ENCODE data around the gene AMFR. TPM values are rescaled to one million over a fixed set of nuclear protein-coding genes. Genes with fewer than 3 reads are reported as not detected.
"Not testable (repeated sequence)": the region's sequence is repeated elsewhere in the genome, so short reads cannot be mapped to it uniquely, and the experiment has no call there.

AMFR gene
- polyA plus RNA-seq, 12 donors, result 25.9 to 909 (median 60.0) TPM

DNA sequence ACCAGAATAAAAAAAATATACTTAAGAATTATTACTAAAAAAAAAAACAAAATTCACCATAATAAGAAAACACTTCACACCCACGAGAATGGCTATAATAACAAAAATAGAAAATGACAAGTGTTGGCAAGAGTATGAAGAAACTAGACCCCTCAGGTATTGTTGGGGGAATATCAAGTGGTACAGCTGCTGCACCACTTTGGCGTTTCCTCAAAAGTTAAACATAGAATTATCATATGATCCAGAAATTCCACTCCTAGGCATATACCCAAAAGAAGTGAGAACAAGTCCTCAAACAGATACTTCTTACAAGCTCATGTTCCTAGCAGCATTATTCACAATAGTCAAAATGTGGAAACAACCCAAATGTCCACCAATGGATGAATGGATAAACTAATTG lies 26.3 kb downstream of the AMFR start:
- no peak for DNase-seq

GRCh38 chr16:56396724-56397123 lies 28.6 kb downstream of the AMFR start:
- DNase-seq, result not testable (repeated sequence)

DNA sequence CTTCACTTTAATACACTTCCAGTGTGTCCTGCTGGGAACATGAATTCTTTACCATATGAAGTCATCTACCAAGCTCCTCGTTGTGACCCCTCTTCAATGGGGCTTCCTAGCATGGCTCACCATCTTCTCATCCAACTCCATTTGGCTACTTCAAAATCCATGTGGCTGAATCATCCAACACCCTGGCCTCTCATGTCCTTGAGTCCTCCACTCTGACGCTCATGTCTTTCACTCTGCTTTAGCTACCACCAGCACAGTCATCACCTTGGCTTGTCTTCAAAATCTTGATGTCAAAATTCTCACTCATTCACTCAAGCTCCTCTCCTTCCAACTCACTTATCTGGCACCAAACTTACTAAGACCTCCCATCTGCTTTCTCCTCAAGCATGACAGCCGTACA lies 35.8 kb downstream of the AMFR start:
- DNase-seq, result no peak

DNA sequence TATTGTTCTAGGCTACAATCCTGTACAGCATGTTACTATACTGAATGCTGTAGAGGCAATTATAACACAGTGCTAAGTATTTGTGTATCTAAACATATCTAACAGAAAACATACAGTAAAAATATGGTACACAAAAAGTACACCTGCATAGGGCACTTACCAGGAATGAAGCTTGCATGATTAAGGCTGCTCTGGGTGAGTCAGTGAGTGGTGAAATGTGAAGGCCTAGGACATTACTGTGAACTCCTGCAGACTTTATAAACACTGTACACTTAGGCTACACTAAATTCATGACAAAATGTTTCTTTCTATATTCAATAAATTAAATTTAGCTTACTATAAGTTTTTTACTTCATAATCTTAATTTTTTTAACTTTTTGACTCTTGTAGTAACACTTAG lies 37.1 kb downstream of the AMFR start:
- no peak for DNase-seq

DNA sequence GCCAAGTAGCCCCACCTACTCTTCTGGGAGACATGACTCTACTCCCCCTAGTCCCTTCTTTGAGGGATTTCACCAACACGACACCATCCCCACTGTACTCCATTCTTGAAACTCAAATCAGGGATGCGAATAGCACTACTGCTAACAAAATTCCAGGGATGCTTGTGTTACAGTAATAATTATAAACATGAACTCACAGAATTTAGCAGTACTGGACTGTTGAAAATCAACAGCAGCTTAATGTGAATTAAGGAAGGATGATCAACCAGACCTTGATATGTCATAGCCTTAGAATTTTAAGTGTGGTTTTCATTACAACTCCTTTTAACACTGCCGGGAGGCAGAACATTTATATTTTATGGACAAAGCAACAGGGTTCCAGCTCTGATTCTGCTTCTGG lies 37.9 kb downstream of the AMFR start:
- no peak for DNase-seq

DNA sequence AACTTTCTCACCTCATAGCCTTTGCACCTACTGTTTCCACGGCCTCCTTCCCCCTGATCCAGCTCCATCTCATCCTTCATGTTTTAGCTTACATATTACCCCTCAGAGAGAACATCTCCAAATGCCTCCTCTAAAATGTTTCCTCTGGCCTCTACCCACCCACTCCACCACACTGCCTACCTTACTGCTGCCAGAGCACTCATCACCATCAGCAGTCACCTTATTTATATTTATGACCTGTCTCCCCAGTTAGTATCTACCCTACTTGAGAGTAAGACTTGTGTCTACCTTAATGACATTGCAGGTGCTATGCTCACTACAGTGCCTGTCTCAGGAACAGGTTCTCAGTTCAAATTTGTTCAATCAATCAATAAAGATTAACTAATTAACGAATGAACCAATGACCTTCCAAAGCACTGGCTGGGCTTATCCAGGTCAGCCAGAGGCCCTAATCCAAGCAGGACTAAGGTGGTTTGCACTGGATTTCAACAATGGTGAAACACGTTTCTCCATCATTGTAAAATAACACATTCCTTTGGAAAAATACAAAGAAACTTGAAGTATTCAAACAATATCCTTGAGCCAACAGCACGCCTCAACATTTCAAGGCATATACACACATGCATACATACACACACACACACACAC lies 41.1 kb downstream of the AMFR start:
- DNase-seq, result no peak

GRCh38 chr16:56382901-56383355 lies 42.4 kb downstream of the AMFR start:
- DNase-seq, result no peak

DNA sequence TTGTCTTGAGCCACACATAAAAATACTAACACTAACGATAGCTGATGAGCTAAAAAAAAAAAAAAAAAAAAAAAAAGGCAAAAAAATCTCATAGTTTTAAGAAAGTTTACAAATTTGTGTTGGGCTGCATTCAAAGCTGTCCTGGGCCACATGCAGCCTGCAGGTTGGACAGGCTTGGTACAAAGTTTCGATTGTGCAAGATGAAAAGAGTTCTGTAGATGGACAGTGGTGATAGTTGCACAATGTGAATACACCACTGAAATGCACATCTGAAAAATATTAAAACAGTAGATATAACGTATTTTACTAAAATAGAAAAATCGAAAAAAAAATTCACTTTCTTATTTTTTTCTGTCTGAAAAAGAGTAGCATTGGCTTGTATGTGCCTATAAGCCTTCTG lies 42.9 kb downstream of the AMFR start:
- no peak for DNase-seq

DNA sequence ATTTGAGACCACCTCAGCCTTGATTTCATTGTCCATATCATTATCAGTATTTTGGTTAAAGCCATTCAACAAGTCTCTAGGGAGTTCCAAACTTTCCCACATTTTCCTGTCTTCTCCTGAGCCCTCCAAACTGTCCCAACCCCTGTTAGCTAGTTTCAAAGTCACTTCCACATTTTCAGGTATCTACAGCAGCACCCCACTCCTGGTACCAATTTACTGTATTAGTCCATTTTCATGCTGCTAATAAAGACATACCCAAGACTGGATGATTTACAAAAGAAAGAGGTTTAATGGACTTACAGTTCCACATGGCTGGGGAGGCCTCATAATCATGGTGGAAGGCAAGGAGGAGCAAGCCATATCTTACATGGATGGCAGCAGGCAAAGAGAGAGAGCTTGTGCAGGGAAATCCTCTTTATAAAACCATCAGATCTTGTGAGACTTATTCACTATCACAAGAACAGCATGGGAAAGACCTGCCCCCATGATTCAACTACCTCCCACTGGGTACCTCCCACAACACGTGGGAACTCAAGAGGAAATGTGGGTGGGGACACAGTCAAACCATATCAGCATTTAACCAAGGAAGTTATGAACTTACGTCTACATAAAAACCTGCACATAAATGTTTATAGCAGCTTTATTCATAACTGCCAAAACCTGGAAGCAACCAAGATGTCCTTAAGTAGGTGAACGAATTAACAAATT lies 44.4 kb downstream of the AMFR start:
- not testable (repeated sequence) for DNase-seq

DNA sequence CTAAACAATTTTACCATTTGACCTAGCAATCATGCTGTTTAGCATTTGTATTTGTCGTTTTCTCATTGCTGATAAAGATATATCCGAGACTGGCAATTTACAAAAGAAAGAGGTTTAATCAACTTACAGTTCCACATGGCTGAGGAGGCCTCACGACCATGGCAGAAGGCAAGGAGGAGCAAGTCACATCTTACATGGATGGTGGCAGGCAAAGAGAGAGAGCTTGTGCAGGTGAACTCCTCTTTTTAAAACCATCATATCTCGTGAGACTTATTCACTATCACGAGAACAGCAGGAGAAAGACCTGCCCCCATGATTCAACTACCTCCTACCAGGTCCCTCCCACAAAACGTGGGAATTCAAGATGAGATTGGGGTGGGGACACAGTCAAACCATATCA lies 46.3 kb downstream of the AMFR start:
- not testable (repeated sequence) for DNase-seq

- not testable (repeated sequence) for DNase-seq
Observed at GRCh38 chr16:56375792-56376191, 49.6 kb downstream of the AMFR start.

DNA sequence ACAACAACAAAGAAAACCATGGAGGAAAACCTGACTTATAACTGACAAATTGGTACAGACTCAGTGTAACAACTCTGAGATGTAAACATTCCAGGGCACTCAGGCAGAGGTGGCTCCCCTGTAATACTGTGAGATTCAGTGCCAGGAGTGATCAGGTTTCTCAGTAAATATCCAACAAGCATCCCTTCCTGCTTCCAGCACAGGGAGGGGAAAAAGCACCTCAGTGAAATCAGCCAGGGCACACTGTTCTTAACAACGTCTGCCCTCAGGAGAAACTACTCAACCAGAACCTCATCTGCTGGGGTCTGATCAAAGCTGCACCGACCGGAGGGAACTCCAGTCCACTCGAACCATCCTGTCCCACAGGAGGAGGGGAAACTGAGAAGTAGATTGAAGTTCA lies 52.3 kb downstream of the AMFR start:
- DNase-seq, result no peak

DNA sequence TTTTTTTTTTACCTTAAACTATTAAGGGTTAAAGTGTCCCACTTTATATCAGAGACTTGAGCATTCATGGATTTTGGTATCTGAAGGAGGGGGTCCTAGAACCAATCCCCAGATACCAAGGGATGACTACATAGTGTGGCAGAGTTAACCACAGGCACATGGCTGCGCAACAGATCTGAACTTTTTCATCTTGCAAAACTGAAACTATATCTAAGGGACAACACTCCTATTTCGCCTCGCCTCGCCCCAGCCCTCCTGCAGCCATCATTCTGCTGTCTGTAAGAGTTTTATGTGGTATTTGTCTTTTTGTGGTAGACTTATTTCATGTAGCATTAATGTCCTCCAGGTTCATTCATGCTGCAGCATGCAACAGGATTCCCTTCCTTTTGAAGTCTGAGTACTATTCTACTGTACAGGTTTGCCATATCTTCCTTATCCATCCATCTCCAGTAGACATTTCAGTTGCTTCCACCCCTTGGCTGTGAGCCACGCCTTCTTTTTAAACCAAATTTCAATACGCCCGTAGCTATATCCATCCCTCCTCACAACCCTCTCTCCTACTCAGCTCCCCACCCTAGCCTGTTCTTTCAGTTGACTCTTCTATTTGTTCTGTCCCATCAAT lies 53.2 kb downstream of the AMFR start:
- no peak for DNase-seq

DNA sequence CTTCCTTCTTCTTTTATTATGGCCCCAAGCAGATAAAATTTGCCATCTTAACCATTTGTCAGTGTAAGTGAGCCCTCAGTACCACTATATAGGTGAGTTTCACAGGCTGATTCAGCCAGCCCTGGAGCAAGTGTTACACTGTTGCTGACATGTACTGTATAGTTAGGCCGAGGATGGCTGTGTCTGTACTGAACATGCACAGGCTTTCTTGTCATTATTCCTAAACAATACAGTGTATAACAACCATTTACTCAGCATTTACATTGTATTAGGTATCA lies 53.7 kb downstream of the AMFR start:
- no peak for DNase-seq

- DNase-seq, result no peak
Observed at GRCh38 chr16:56370875-56371659, 54.3 kb downstream of the AMFR start.

- no peak for DNase-seq
Observed at GRCh38 chr16:56370185-56370874, 55.0 kb downstream of the AMFR start.

GRCh38 chr16:56369202-56369601 lies 56.1 kb downstream of the AMFR start:
- DNase-seq, result no peak

- DNase-seq, result no peak
Observed at GRCh38 chr16:56368545-56368944, 56.8 kb downstream of the AMFR start.

DNA sequence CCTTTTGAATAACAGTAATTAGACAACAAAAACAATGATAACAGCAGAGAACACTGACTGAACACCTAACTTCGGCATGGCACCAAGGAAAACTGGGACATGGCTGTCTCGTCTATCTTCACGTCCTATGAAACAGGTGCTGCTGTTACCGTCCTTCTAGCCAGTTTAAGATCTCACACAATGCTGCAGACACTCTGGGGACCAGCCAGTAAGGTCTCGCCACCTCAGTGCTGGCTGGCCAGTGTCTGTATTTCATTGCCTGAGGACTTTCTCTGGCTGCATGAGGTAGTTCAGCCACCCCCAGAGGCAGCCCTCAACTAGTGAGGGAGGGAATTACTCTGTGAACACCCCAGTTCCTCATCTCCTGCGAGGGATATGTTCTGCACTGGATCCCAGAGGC lies 57.6 kb downstream of the AMFR start:
- no peak for DNase-seq

GRCh38 chr16:56366945-56367344 lies 58.4 kb downstream of the AMFR start:
- no peak for DNase-seq

DNA sequence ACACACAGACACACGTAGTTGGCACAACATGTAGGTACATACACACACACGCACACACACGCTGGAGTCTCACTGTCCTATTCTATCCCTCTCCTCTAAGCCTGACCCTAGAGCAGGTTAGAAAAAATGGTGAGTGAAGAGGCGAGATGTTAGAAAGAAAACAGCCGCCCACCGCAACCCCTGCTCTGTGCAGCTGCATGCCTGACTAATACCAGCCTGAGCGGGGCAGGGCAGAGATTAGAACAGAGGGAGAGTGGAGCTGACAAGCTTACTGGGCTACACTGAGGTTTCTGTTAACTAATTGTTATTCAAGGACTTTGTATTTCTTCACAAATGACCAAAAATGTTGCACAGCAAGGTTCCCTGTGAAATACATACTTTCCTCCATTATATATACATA lies 59.8 kb downstream of the AMFR start:
- no peak for DNase-seq

DNA sequence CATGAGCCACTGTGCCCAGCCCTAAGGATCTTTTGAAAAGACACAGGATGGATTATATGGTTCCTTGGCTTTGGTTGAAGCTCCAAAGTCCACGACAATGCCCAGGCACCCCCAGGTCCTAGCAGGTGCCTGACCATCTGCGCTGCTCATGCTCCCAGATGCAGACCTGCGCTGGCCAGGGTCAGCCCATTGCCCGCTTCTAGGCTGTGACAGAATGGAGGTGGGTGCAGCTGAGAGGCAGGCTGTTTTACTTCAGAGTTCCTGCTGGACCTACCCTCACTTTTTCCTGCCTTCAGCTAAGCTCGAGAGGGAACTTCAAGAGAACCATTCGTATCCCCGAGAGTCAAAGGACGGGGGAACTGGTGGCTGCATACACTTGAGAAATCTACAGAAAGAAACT lies 60.5 kb downstream of the AMFR start:
- DNase-seq, result no peak

All from muscle of arm (tissue), 12 donors.